ENCODE data around the gene CDYL2.

The CDYL2 gene

DNA sequence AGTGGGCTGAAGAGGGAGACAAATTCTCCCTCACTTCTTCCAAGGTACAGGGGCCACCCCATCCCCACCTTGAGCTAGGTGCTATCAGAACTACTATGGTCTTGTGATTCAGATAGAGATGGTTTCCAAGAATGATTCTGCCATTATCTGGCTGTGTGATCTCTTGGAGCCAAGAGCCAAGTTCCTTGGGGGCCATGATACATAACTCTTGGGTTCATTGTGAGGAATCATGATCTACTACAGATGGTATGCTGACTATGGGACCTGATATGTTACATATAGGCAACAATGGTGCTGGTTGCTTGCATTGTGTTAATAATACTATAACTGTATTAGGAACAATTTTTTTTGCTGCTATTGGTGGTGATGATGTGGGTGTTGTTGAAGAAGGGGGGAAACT lies 217.9 kb downstream of the CDYL2 start:
- DNase-seq, result no peak

DNA sequence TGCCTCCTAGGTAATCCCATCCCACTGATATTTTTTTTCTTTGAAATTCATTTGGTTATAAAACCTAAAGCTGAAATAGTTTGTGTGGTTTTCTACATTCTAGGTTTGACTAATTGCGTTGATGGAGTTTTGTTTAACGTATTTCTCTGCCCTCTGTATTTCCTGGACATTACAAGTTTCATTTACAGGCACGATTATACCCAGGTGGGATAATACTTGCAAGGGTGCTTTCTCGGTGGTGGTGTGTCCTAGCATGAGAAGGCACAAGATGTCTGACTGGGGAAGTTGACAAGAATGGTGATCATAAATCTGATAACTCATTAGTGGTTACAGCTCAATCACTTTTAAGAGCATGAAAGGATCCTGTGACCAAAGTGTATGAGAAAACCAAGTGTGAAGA lies 218.6 kb downstream of the CDYL2 start:
- no peak for DNase-seq

DNA sequence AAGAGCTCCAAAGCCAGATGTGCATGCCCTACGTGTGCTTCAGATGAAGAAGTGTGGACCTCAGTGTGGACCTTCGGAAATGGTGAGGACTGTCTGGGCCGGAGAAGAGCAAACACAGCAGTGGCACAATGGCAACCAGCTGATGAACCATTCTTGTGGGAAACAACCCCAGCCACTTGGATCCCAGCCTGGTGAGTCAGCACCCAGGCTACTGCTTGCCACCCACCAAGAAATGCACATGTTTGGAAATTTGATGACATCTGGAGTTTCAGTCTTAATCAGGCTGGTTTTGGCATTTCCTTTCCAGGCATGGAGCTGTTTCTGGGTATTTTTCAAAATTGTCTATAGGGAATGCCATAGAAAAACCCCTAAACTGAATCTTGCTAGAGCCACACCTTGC lies 220.9 kb downstream of the CDYL2 start:
- DNase-seq, result no peak

DNA sequence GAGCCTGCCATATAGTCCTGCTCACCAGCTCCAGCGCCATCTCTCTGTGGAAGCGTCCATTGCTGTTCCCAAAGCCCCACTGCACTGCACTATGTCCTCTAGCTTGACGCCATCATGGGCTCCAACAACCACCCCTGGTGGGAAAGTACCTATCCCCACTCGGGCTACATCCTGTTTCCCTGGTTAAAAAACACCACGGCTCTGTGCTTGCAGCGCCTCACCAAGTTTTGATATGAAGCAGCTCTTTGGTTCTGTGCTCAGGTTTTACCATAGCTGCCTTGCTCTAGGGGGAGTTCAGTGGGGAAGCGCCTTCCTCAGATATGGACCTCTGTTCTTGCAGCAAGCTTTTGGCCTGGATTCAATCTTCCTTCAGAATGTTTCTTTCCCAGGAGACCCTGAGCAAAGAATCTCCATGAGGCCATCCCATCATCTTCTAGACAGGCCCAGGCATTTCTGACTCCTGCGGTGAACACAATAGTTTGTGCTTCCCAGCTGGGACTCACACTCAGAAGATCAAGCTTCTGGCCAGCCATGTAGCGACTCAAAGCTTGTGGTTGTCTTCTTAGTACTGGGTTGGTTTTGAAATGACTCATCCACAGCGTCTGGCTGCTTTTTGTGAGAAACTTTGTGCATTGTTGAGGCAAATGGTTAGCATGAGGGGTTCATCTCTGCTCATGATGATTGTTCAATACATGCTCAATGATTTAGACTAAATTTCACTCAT lies 224.1 kb downstream of the CDYL2 start:
- no peak for DNase-seq

DNA sequence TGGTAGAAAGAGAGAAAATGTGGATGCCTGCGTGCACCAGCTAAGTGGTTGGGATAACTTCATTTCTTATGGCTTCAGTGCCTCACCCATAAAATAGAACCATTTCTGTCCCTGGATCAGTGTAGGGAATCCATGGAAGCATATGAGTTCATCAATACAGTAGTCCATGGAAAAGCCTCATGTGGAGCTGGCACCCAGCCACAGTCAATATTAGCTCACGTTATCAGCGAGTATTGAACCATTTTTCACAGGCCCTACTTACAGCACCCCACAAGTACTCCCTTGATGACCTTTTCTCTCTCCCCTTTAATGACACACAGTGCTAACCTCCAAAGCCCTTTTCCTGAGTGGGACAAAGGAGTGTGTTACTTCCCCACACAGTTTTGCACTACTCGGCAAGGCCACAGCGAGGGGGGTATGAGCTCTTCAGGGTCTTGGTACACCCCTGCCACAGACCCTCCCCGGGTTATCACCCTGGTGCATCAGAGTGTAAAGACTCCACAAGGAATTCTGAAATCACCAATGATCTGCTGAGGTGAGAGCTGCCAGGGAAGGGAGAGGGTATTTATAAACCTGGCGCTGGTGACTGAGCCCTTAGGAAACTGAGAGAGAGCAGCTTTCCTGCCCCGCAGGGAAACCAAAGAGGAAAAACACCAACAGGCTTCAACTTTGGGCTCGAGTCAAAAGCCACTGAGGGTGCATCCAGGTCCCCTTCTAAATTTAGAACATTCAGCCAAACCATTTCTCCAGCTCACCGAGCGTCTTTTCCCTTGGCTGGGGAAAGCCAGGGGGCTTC lies 226.7 kb downstream of the CDYL2 start:
- no peak for DNase-seq

DNA sequence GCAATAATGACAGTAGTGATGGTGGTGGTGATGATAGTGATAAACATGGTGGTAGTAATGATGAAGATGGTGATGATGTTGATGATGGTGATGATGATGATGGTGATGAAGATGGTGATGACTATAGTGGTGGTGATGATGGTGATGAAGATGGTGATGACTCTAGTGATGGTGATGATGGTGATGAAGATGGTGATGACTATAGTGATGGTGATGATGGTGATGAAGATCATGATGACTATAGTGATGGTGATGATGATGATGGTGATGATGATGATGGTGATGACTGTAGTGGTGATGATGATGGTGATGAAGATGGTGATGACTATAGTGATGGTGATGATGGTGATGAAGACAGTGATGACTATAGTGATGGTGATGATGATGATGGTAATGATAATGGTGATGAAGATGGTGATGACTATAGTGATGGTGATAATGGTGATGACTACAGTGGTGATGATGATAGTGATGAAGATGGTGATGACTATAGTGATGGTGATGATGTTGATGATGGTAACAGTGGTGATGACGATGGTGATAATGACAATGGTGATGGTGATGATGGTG lies 228.0 kb downstream of the CDYL2 start:
- no peak for DNase-seq

DNA sequence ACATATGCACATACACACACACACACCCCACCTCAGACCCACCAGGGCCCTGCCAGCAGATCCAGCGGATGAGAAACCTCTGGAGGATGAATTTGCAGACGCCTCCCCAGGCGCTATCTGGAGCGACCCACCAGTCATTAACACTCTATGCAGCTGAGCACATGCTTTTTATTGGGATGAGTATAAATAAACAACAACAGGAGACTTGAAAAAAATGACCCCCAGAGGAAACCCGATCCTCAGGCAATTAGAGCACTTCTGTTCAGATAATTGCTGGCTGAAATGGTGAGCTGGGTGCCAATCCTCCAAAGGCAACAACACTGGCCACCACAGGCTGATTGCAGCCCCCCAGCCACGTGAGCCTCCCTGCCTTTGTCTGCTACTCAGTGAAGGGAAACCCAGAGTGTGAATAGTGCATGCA lies 230.7 kb downstream of the CDYL2 start:
- DNase-seq, result no peak

DNA sequence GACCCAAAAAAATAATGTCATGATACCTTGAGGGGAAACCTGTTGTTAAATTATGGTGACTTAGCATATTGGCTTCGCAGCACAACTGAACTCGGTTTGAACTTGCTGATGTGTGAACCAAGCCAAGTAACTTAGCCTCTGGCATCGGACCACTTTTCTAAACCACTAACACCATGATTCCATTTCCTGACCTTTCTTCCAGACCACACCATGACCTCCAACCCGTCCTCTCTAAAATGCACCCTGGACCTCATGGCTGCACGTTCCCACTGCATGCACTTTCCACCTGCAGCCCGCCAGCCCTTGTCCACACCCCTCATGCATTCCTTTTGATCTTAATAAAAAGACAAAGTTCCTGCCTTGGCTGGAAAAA lies 234.3 kb downstream of the CDYL2 start:
- DNase-seq, result no peak

DNA sequence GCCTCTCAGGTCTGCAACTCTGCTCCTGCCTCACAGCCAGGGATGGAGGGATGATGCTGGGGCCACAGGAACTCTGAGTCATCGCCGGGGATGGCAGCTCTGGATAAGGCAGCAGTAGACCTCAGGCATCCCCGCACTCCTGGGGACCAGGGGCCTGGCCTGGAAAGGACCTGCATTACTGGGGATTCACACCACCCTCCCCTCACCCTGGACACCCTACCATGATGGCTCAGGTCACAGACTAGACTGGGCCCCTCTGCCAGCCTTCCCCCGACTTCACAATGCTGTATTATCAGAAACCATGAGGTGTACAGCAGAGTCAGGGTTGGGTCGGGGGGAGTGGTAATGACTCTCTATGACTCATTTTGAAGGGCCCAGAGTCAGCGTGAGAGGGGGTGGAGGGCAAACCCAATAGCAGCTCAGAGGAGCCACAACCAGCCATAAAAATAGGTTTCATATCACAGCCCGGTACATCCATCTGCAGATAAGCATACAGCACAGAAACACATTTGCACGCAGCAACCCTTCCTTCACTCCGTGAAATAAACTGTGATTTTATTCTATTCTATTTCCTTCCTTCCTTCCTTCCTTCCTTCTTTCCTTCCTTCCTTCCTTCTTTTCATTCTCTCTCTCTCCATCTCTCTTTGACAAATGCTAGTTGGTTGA lies 234.8 kb downstream of the CDYL2 start:
- DNase-seq, result no peak

DNA sequence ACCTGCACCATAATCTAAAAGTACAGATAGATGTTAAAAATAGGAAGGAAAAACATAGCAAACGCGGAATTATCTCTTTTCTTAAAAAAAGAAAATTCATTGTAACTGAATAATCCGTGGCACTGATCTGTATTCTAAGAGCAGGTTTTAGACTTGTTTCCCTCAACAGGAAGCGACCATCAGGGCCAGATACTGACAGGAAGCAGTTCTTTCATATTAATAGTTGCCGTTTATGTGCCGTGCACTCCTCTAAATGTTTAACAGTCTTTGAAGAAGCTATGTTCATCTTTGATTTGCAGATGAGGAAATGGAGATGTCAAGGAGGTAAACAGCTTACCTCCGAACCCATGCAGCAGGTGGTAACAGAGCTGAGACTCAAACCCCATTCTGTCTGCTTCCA lies 240.0 kb downstream of the CDYL2 start:
- no peak for DNase-seq

DNA sequence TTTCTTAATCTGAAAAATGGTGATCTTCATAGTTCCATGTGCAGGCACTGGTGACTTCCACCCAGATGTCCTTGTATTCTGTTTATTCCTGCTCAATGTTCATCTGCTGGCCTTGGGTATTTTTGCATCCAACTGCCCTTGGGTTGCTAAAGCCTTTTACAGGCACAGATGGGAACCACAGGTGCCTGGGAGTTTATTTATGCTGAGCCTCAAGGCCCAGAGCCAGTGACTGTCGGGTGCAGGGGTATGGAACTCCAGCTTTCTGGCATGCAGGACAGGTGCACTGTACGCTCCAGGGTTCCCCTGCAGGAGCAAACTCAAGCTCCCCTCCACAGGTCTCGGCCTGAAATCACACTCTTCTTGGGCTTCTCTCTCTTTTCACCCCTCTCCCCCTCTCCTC lies 241.3 kb downstream of the CDYL2 start:
- no peak for DNase-seq

DNA sequence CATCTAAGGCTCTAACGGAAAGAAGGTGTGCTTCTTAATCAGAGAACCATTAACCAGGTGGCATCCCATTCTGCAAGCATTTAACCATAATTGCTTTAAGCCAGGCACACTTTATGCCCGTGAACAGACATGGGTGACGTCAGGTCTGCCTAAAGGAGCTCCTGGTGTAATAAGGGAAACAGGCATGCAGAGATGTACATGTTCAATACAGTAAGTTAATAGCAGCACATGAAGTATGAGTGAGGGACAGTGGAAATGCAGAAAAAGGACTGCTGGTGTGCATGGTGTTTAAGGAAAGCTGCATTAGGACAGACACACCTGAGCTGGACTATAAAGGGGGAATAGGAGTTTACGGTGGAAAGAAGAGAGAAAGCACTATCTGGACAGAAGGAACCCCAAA lies 245.0 kb downstream of the CDYL2 start:
- no peak for DNase-seq

DNA sequence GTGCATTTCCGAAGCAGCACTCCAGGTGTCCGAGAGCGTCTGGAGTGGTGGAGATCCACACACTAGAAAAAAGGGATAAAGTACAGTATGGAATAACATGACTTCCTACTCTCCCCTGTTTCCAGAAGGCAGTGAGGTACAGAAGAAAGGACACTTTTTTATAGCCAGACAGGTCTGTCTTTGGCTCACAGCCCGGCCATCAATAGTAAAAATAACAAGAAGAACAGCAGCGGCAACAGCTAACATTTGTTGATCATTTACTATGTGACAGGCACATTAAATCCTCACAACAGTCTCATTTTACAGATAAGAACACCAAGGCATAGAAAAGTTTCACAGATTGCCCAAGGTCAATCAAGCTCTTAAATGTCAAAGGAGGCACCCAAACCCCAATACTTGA lies 247.4 kb downstream of the CDYL2 start:
- no peak for DNase-seq

DNA sequence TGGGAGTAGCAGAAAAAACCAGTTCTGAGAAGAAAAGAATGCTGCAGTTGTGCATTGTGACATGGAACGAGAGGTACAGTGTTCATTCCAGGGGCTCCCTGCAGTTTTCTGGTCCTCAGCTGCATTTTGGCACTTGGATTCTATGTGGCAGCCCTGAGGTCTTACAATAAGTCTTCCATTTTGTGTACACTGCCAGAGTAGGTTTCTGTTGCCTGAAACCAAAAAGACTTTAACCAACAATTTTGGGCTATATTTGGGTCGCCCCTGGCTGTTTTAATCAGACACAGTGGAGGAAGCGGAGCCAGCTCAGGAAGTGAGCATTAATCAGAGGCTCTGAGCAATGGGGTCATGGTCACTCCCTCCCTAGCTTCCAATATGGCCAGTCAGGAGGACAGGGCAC lies 247.9 kb downstream of the CDYL2 start:
- no peak for DNase-seq

DNA sequence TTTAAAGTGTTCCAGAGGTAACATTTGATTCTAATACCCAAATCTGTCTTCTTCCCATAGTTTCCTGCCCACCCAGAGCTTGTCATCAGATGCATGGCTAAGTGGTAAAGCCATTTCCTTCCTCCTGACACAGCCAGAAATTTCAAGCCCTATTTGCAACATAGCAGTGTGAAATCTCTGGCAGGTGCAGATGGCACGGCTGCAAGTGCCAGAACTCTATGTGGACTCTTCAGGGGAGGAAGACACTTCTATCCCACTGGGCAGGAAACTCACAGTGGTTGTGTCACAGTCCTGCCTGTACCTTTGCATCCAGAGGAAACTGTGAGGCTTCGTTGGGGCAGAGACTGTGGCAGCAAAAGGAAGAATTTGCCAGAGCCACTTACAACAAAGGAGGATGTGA lies 250.4 kb downstream of the CDYL2 start:
- DNase-seq, result no peak

DNA sequence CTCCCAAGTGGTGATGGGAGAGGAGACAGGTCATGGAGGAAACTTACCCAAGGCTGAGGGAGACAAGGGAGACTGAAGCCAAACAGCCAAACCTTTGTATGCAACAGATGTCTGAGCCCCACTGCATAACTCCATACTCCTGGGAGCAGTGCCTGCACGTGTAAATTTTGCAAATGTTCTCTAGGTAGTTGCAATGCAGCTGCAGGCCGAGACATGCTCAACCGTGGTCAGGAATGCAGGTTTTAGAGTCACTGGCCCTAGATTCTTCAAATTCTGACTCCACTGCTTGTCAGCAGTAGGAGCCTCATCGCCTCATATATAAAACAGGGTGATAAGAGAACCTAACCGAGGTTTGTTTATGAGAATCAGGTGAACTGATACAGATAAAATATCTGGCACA lies 252.1 kb downstream of the CDYL2 start:
- no peak for DNase-seq
